Neural progenitor cell (in vitro differentiated cells): ENCODE results near the gene GSG1L.

ENCODE experiments used
- CTCF ChIP-seq: fragments of 200-600 bp; sonication (generic); IDR thresholded peaks from 2 replicates; pipeline ENCODE4 v1.5.1; 2017; ENCODE audit warnings: antibody characterized with exemption, mild to moderate bottlenecking
- EZH2 ChIP-seq: fragments of 200-600 bp; sonication (generic); IDR thresholded peaks from 2 replicates; pipeline ENCODE4 v1.6.1; 2017; ENCODE audit warnings: antibody characterized with exemption, mild to moderate bottlenecking, moderate library complexity
- EZH2phosphoT487 ChIP-seq: fragments of 200-600 bp; sonication (generic); IDR thresholded peaks from 2 replicates; pipeline ENCODE4 v1.6.1; 2017; ENCODE audit warnings: antibody characterized with exemption

GRCh38 chr16:27860091-27860490 lies 203.4 kb downstream of the GSG1L start:
- no peak for TF ChIP-seq CTCF
- no peak for TF ChIP-seq EZH2
- no peak for TF ChIP-seq EZH2phosphoT487
